ENCODE data around the gene CACNA1E.

Gene CACNA1E

GRCh38 chr1:181768211-181768929 lies 285.1 kb downstream of the CACNA1E start:
- Mint-ChIP-seq H3K4me3 (no peak overlapping the region), H3K9me3 (no peaks in the 10 kb centered on the region), H3K4me1 (ENCODE audit: low read depth) (no peaks in the 10 kb centered on the region), H3K36me3 (ENCODE audit: low read depth) (no peaks in the 10 kb centered on the region), H3K27ac (no peak overlapping the region), H3K27me3 (peaks cover 21% of the 10 kb centered on the region)
- no peak for DNase-seq

- H3K27ac Mint-ChIP-seq = no peak overlapping the region
- H3K4me1 Mint-ChIP-seq (ENCODE audit: low read depth) = no peaks in the 10 kb centered on the region
- no peaks in the 10 kb centered on the region for H3K9me3 Mint-ChIP-seq
- H3K4me3 Mint-ChIP-seq = no peak overlapping the region
- DNase-seq = no peak
- H3K36me3 Mint-ChIP-seq (ENCODE audit: low read depth) = no peaks in the 10 kb centered on the region
- peaks cover 21% of the 10 kb centered on the region for H3K27me3 Mint-ChIP-seq
These were observed 285.6 kb downstream of the CACNA1E start for GRCh38 chr1:181768930-181769280.

- Mint-ChIP-seq H3K4me1 (ENCODE audit: low read depth) (no peaks in the 10 kb centered on the region), H3K36me3 (ENCODE audit: low read depth) (no peaks in the 10 kb centered on the region), H3K4me3 (no peak overlapping the region), H3K27ac (no peak overlapping the region), H3K27me3 (peaks cover 17% of the 10 kb centered on the region), H3K9me3 (no peaks in the 10 kb centered on the region)
- no peak for DNase-seq
These were observed 286.5 kb downstream of the CACNA1E start for GRCh38 chr1:181769846-181770245.

- no peak overlapping the region for H3K27ac Mint-ChIP-seq
- no peaks in the 10 kb centered on the region for H3K4me1 Mint-ChIP-seq (ENCODE audit: low read depth)
These were observed 289.4 kb downstream of the CACNA1E start for GRCh38 chr1:181772714-181773113.

GRCh38 chr1:181776044-181776443 lies 292.7 kb downstream of the CACNA1E start:
- Mint-ChIP-seq H3K27me3 (peaks cover 15% of the 10 kb centered on the region), H3K9me3 (no peaks in the 10 kb centered on the region), H3K27ac (no peak overlapping the region), H3K4me1 (ENCODE audit: low read depth) (no peaks in the 10 kb centered on the region), H3K4me3 (no peak overlapping the region), H3K36me3 (ENCODE audit: low read depth) (no peaks in the 10 kb centered on the region)
- DNase-seq = no peak

More at GRCh38 chr1:181772714-181773113, 289.4 kb downstream of the CACNA1E start:
- no peak for DNase-seq
- H3K4me3 Mint-ChIP-seq = no peak overlapping the region
- H3K9me3 Mint-ChIP-seq = no peaks in the 10 kb centered on the region
- H3K36me3 Mint-ChIP-seq (ENCODE audit: low read depth) = no peaks in the 10 kb centered on the region
- peaks cover 22% of the 10 kb centered on the region for H3K27me3 Mint-ChIP-seq

- no peaks in the 10 kb centered on the region for H3K9me3 Mint-ChIP-seq
- DNase-seq = no peak
- peaks cover 7% of the 10 kb centered on the region for H3K27me3 Mint-ChIP-seq
- H3K4me3 Mint-ChIP-seq = no peak overlapping the region
- no peaks in the 10 kb centered on the region for H3K36me3 Mint-ChIP-seq (ENCODE audit: low read depth)
- no peak overlapping the region for H3K27ac Mint-ChIP-seq
- no peaks in the 10 kb centered on the region for H3K4me1 Mint-ChIP-seq (ENCODE audit: low read depth)
These were observed 294.0 kb downstream of the CACNA1E start for GRCh38 chr1:181777286-181777685.

GRCh38 chr1:181777812-181778211 lies 294.5 kb downstream of the CACNA1E start:
- no peak for DNase-seq
- no peaks in the 10 kb centered on the region for H3K36me3 Mint-ChIP-seq (ENCODE audit: low read depth)
- H3K9me3 Mint-ChIP-seq = no peaks in the 10 kb centered on the region
- peaks cover 7% of the 10 kb centered on the region for H3K27me3 Mint-ChIP-seq
- H3K4me3 Mint-ChIP-seq = no peak overlapping the region
- H3K27ac Mint-ChIP-seq = no peak overlapping the region
- H3K4me1 Mint-ChIP-seq (ENCODE audit: low read depth) = no peaks in the 10 kb centered on the region

GRCh38 chr1:181778640-181779260 lies 295.4 kb downstream of the CACNA1E start:
- no peak for DNase-seq
- Mint-ChIP-seq H3K9me3 (no peaks in the 10 kb centered on the region), H3K27ac (no peak overlapping the region), H3K4me1 (ENCODE audit: low read depth) (no peaks in the 10 kb centered on the region), H3K27me3 (peaks cover 9% of the 10 kb centered on the region), H3K36me3 (ENCODE audit: low read depth) (no peaks in the 10 kb centered on the region), H3K4me3 (no peak overlapping the region)

GRCh38 chr1:181779343-181779742 lies 296.0 kb downstream of the CACNA1E start:
- Mint-ChIP-seq H3K4me3 (no peak overlapping the region), H3K36me3 (ENCODE audit: low read depth) (no peaks in the 10 kb centered on the region), H3K27me3 (peaks cover 9% of the 10 kb centered on the region), H3K4me1 (ENCODE audit: low read depth) (no peaks in the 10 kb centered on the region), H3K27ac (no peak overlapping the region), H3K9me3 (no peaks in the 10 kb centered on the region)
- DNase-seq = no peak

GRCh38 chr1:181783208-181783607 lies 299.9 kb downstream of the CACNA1E start:
- Mint-ChIP-seq H3K27ac (no peak overlapping the region), H3K36me3 (ENCODE audit: low read depth) (no peaks in the 10 kb centered on the region), H3K27me3 (peaks cover 9% of the 10 kb centered on the region), H3K9me3 (no peaks in the 10 kb centered on the region), H3K4me3 (no peak overlapping the region), H3K4me1 (ENCODE audit: low read depth) (no peaks in the 10 kb centered on the region)
- no peak for DNase-seq

GRCh38 chr1:181784039-181784683 lies 300.8 kb downstream of the CACNA1E start:
- H3K27me3 Mint-ChIP-seq = peaks cover 9% of the 10 kb centered on the region
- no peaks in the 10 kb centered on the region for H3K36me3 Mint-ChIP-seq (ENCODE audit: low read depth)
- no peak for DNase-seq
- H3K4me1 Mint-ChIP-seq (ENCODE audit: low read depth) = no peaks in the 10 kb centered on the region
- H3K9me3 Mint-ChIP-seq = no peaks in the 10 kb centered on the region
- H3K4me3 Mint-ChIP-seq = no peak overlapping the region
- no peak overlapping the region for H3K27ac Mint-ChIP-seq

- Mint-ChIP-seq H3K4me1 (ENCODE audit: low read depth) (no peaks in the 10 kb centered on the region), H3K9me3 (no peaks in the 10 kb centered on the region), H3K4me3 (no peak overlapping the region), H3K36me3 (ENCODE audit: low read depth) (no peaks in the 10 kb centered on the region), H3K27ac (no peak overlapping the region), H3K27me3 (peaks cover 29% of the 10 kb centered on the region)
- DNase-seq = no peak
These were observed 306.1 kb downstream of the CACNA1E start for GRCh38 chr1:181789395-181789794.

- Mint-ChIP-seq H3K36me3 (ENCODE audit: low read depth) (no peaks in the 10 kb centered on the region), H3K27ac (no peak overlapping the region), H3K9me3 (no peaks in the 10 kb centered on the region), H3K4me3 (no peak overlapping the region), H3K4me1 (ENCODE audit: low read depth) (no peaks in the 10 kb centered on the region), H3K27me3 (peaks cover 27% of the 10 kb centered on the region)
- no peak for DNase-seq
These were observed 308.4 kb downstream of the CACNA1E start for GRCh38 chr1:181791721-181792120.

- no peak for DNase-seq
- Mint-ChIP-seq H3K4me3 (no peak overlapping the region), H3K27ac (no peak overlapping the region), H3K4me1 (ENCODE audit: low read depth) (no peaks in the 10 kb centered on the region), H3K36me3 (ENCODE audit: low read depth) (no peaks in the 10 kb centered on the region), H3K27me3 (peaks cover 23% of the 10 kb centered on the region), H3K9me3 (no peaks in the 10 kb centered on the region)
These were observed 310.5 kb downstream of the CACNA1E start for GRCh38 chr1:181793831-181794230.

- Mint-ChIP-seq H3K36me3 (ENCODE audit: low read depth) (no peaks in the 10 kb centered on the region), H3K4me1 (ENCODE audit: low read depth) (no peaks in the 10 kb centered on the region), H3K9me3 (no peaks in the 10 kb centered on the region), H3K27me3 (peaks cover 26% of the 10 kb centered on the region), H3K27ac (no peak overlapping the region), H3K4me3 (no peak overlapping the region)
- no peak for DNase-seq
These were observed 311.0 kb downstream of the CACNA1E start for GRCh38 chr1:181794332-181794731.
